Neutrophil (primary cell): ENCODE measurements around the gene PRLH.

ENCODE experiments used
- H3K27ac ChIP-seq: fragments of 200-600 bp; sonication (generic); 2 replicates; pipeline ENCODE4 v1.5.1; 2016; ENCODE audit warnings: mild to moderate bottlenecking, moderate library complexity
- H3K27me3 ChIP-seq: fragments of 200-600 bp; sonication (generic); 2 replicates; pipeline ENCODE4 v1.6.0; 2016; ENCODE audit warnings: mild to moderate bottlenecking
- H3K36me3 ChIP-seq: fragments of 200-600 bp; sonication (generic); 2 replicates; pipeline ENCODE4 v1.5.1; 2017
- H3K4me1 ChIP-seq, 2 experiments: fragments of 200-600 bp in 1 of 2; sonication (generic) in 1 of 2; 1 replicate in 1 of 2; 2 replicates in 1 of 2; pipeline versions ENCODE4 v1.5.1 to v1.6.1; 2013 to 2016; ENCODE audit warnings: low read depth in 1 of 2, low read length in 1 of 2, mild to moderate bottlenecking in 1 of 2, moderate library complexity in 1 of 2; ENCODE audit not compliant: control insufficient read depth in 1 of 2, insufficient read depth in 1 of 2
- H3K4me3 ChIP-seq, 2 experiments: fragments of 200-600 bp in 1 of 2; sonication (generic) in 1 of 2; 1 replicate in 1 of 2; 2 replicates in 1 of 2; pipeline ENCODE4 v1.5.1; 2013 to 2016; ENCODE audit warnings: low read depth in 1 of 2, low read length in 1 of 2, mild to moderate bottlenecking in 1 of 2, moderate library complexity in 1 of 2
- H3K9me3 ChIP-seq: fragments of 200-600 bp; sonication (generic); 2 replicates; pipeline ENCODE4 v1.5.1; 2016
- TF ChIP-seq, protein P1 (sequence below): fragments of 200-600 bp; sonication (generic); IDR thresholded peaks from 2 replicates; pipeline ENCODE4 v1.5.1; 2016; ENCODE audit warnings: antibody characterized with exemption

PRLH gene

DNA sequence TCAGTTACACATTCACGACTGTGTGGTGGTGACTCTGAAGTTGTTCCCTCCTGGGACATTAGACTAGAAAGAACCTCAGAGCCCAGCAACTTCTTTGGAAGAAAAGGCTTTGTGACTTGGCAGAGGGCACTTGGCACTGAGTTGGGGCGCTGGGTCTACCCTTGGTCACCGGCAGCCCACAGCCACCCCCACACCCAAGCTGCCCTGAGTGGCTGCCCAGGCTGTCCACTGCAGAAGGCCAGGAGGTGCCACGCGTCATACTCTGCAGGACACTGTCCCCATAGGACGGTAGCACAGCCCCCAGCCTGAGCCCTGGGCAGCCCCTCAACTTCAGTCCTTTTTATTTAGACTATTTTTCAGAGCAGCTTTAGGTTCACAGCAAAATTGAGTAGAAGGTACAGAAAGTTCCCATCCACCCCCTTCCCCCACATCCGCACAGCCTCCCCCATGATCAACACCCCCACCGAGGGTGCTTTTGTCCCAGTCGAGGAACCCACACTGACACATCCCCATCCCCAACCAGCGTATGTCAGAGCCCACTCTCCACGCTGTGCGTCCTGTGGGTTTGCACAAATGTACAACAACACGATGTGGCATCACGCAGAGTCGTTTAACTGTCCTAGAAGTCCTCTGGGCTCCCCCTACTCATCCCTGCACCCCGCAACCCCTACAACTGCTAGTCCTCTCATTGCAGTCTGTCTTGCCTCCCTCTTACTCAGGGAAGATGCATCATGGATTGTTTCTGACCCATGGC lies 1.1 kb downstream of the PRLH start:
- H3K4me1 ChIP-seq = no peaks in the 10 kb centered on the region
- H3K9me3 ChIP-seq = no peaks in the 10 kb centered on the region
- no peak overlapping the region for H3K4me3 ChIP-seq
- H3K27me3 ChIP-seq = peaks cover 22% of the 10 kb centered on the region
- TF ChIP-seq, protein P1, sequence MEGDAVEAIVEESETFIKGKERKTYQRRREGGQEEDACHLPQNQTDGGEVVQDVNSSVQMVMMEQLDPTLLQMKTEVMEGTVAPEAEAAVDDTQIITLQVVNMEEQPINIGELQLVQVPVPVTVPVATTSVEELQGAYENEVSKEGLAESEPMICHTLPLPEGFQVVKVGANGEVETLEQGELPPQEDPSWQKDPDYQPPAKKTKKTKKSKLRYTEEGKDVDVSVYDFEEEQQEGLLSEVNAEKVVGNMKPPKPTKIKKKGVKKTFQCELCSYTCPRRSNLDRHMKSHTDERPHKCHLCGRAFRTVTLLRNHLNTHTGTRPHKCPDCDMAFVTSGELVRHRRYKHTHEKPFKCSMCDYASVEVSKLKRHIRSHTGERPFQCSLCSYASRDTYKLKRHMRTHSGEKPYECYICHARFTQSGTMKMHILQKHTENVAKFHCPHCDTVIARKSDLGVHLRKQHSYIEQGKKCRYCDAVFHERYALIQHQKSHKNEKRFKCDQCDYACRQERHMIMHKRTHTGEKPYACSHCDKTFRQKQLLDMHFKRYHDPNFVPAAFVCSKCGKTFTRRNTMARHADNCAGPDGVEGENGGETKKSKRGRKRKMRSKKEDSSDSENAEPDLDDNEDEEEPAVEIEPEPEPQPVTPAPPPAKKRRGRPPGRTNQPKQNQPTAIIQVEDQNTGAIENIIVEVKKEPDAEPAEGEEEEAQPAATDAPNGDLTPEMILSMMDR = no peak
- no peak overlapping the region for H3K27ac ChIP-seq
- H3K36me3 ChIP-seq = no peaks in the 10 kb centered on the region

DNA sequence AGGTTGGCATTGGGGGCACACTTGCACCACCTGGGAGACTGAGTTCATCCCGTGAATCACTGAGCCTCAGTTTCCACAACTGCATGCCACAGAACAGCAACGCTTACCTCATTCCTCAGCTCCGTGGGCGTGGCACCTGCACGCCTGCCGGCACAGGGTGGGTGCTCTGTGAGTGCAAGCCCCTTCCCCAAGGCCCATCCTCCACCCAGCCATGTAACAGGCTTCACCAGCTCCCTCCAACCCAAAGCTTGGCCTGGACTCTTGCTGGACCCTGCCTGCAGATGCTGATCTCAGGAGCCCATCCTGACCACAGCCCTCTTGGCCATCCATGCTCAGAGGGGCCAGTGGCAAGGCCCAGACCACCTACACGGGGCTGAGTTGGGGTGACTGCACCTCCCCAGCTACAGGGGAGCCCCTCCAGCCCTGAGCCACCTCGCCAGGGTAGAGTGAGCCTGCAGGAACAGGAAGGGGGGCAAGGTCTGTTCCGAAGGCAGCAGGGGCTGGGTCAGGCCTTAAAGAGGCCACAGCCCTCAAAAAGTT lies 1.8 kb downstream of the PRLH start:
- Histone ChIP-seq H3K27ac (no peak overlapping the region), H3K9me3 (no peaks in the 10 kb centered on the region), H3K36me3 (no peaks in the 10 kb centered on the region), H3K27me3 (peaks cover 22% of the 10 kb centered on the region), H3K4me3 (no peak overlapping the region), H3K4me1 (no peaks in the 10 kb centered on the region)
- TF ChIP-seq, protein P1 = no peak

DNA sequence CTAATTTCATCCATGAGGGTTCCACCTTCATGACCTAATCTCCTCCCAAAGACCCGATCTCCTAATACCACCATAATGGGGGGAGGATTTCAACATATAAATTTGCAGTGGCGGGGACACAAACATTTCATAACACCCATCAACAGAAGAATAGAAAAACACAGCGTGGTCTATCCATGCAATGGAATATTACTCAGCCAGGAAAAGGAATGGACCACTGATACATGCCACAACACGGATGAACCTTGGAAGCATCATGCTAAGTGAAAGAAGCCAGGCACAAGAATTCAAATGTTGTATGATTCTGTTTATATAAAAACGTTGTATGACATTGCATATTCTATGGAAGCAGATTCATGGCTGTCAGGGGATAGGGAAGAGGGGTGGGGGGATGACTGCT lies 2.7 kb downstream of the PRLH start:
- Histone ChIP-seq H3K4me3 (no peak overlapping the region), H3K27ac (no peak overlapping the region), H3K4me1 (no peaks in the 10 kb centered on the region), H3K9me3 (no peaks in the 10 kb centered on the region), H3K36me3 (no peaks in the 10 kb centered on the region), H3K27me3 (peaks cover 15% of the 10 kb centered on the region)
- TF ChIP-seq, protein P1 = no peak

DNA sequence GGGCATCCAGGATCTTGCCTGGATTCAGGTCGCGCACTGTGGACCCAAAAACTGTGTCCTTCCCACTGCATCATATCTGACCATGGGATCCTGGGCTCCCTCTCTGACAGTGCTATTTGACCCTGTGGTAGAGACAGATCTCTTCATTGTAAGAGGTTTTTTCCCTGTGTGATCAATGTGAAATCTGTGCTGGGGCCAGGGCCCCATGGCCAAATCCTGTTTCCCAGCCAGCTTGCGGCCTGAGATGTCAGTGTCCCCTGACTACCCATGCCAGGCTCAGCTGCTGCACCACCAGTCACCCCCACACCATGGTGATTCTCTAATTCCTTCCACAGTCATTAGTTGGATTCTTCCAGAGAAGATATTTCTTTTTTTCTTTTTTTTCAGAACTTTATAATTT lies 3.5 kb downstream of the PRLH start:
- no peaks in the 10 kb centered on the region for H3K36me3 ChIP-seq
- H3K9me3 ChIP-seq = no peaks in the 10 kb centered on the region
- H3K4me3 ChIP-seq = no peak overlapping the region
- H3K27me3 ChIP-seq = peaks cover 7% of the 10 kb centered on the region
- H3K27ac ChIP-seq = no peak overlapping the region
- no peaks in the 10 kb centered on the region for H3K4me1 ChIP-seq
- TF ChIP-seq, protein P1 = no peak

DNA sequence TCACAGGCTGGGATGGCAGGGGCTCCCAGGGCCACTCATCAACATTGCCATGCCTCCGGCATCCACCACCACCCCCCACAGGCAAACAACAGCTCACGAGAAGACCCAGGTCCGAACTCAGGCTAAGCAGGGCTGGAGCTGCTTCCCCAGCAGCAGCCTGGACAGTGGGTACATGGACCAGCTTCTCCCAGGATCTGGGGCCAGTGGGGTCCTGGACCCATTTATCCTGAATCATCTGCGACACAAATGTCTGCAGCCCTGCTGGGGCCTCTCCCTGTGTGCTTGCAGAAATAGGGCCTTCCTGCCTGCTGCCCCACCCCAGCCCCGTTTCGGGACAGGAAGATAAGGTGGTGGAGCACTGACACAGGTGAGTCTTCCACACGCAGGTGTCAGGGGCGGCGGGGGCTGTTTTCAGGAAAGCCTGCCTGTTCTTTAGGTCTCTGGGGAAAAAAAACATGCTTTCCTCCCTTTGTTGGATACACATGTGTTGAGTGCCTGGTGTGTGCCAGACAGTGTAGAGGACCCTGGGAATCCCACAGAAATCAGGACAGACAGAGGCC lies 4.5 kb downstream of the PRLH start:
- TF ChIP-seq, protein P1 = no peak
- Histone ChIP-seq H3K36me3 (no peaks in the 10 kb centered on the region), H3K9me3 (no peaks in the 10 kb centered on the region), H3K27me3 (peaks cover 4% of the 10 kb centered on the region), H3K4me3 (no peak overlapping the region), H3K4me1 (no peaks in the 10 kb centered on the region), H3K27ac (no peak overlapping the region)
